Measurements from ENCODE around the gene CRYGS.
A peak's percentile ranks its signal among the peaks of the same experiment; 100 is the strongest.
"Not testable (repeated sequence)": the region's sequence is repeated elsewhere in the genome, so short reads cannot be mapped to it uniquely, and the experiment has no call there.

Gene CRYGS

DNA sequence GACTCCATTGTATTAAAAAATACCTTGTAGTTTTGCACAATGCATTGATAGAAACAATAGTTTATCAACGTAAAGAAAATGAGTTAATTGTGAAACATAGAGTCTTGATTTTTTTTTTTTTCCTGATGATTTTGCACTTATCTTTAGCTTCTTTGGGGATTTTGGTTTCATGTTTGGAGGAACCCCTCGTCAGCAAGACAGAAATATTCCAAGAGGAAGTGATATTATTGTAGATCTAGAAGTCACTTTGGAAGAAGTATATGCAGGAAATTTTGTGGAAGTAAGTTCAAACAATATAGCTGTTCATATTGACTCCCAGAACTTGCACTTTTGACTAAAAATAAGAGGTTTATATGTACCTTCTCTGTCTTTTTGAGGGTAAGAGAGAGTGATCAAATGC lies 33.3 kb upstream of the CRYGS start:
- Histone ChIP-seq H3K4me1 (ENCODE audit: insufficient read depth, low read length) (no peaks in the 10 kb centered on the region), H3K27ac (ENCODE audit: low read length) (no peak overlapping the region), H3K9me3 (ENCODE audit: insufficient read depth, low read depth, low read length) (no peaks in the 10 kb centered on the region), H3K27me3 (ENCODE audit: insufficient read depth, low read length) (no peaks in the 10 kb centered on the region), H3K36me3 (ENCODE audit: insufficient read depth, low read depth, low read length) (peaks cover 100% of the 10 kb centered on the region), H3K4me3 (ENCODE audit: low read length) (no peak overlapping the region), H3K9ac (ENCODE audit: low read depth, low read length) (no peak overlapping the region)

- Histone ChIP-seq H3K4me1 (ENCODE audit: insufficient read depth, low read length) (peaks cover 7% of the 10 kb centered on the region), H3K36me3 (ENCODE audit: insufficient read depth, low read depth, low read length) (peaks cover 48% of the 10 kb centered on the region), H3K4me3 (ENCODE audit: low read length) (peak overlapping the region; percentile 88), H3K27ac (ENCODE audit: low read length) (no peak overlapping the region), H3K9me3 (ENCODE audit: insufficient read depth, low read depth, low read length) (no peaks in the 10 kb centered on the region), H3K27me3 (ENCODE audit: insufficient read depth, low read length) (no peaks in the 10 kb centered on the region), H3K9ac (ENCODE audit: low read depth, low read length) (peak overlapping the region; percentile 91; the same call in 1 of the 2 replicates)
Observed at GRCh38 chr3:186571644-186572013, 27.4 kb upstream of the CRYGS start.

GRCh38 chr3:186570941-186571643 lies 26.9 kb upstream of the CRYGS start:
- Histone ChIP-seq H3K27ac (ENCODE audit: low read length) (peak overlapping the region; percentile 38), H3K4me1 (ENCODE audit: insufficient read depth, low read length) (peaks cover 7% of the 10 kb centered on the region)

GRCh38 chr3:186570096-186570940 lies 26.1 kb upstream of the CRYGS start, which contains the start of gene DNAJB11:
TSS of gene DNAJB11 (plus strand) at chr3:186570720. CDS start at chr3:186570898, 178 bp downstream.
- Histone ChIP-seq H3K36me3 (ENCODE audit: insufficient read depth, low read depth, low read length) (peaks cover 35% of the 10 kb centered on the region), H3K27ac (ENCODE audit: low read length) (peak within 1 kb of the TSS; percentile 38), H3K27me3 (ENCODE audit: insufficient read depth, low read length) (no peaks in the 10 kb centered on the region), H3K4me1 (ENCODE audit: insufficient read depth, low read length) (peaks cover 7% of the 10 kb centered on the region), H3K4me3 (ENCODE audit: low read length) (peak within 1 kb of the TSS; percentile 88), H3K9me3 (ENCODE audit: insufficient read depth, low read depth, low read length) (no peaks in the 10 kb centered on the region), H3K9ac (ENCODE audit: low read depth, low read length) (peak within 1 kb of the TSS; percentile 91; the same call in 1 of the 2 replicates)

More at GRCh38 chr3:186570941-186571643, 26.9 kb upstream of the CRYGS start:
- no peaks in the 10 kb centered on the region for H3K9me3 ChIP-seq (ENCODE audit: insufficient read depth, low read depth, low read length)
- H3K36me3 ChIP-seq (ENCODE audit: insufficient read depth, low read depth, low read length) = peaks cover 43% of the 10 kb centered on the region
- H3K27me3 ChIP-seq (ENCODE audit: insufficient read depth, low read length) = no peaks in the 10 kb centered on the region
- peak overlapping the region; percentile 91; the same call in 1 of the 2 replicates for H3K9ac ChIP-seq (ENCODE audit: low read depth, low read length)
- H3K4me3 ChIP-seq (ENCODE audit: low read length) = peak overlapping the region; percentile 88

DNA sequence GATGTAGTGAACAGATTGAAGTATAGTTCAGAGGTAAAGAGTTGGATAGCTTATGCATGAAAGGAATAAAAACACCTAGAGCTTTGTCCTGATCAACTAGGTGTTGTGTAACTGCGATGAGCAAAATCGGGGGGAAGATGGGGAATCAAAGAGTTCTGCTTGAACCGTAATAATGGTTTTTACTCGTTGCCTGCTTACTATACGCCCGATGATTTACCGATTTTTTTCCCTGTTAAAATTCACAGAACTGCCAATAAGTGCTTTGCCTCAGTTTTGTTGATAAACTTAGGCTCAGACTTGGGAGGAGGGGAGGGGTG lies 25.6 kb upstream of the CRYGS start:
- Histone ChIP-seq H3K27me3 (ENCODE audit: insufficient read depth, low read length) (no peaks in the 10 kb centered on the region), H3K27ac (ENCODE audit: low read length) (no peak overlapping the region), H3K9me3 (ENCODE audit: insufficient read depth, low read depth, low read length) (no peaks in the 10 kb centered on the region), H3K4me1 (ENCODE audit: insufficient read depth, low read length) (peaks cover 7% of the 10 kb centered on the region), H3K36me3 (ENCODE audit: insufficient read depth, low read depth, low read length) (peaks cover 29% of the 10 kb centered on the region), H3K4me3 (ENCODE audit: low read length) (peak overlapping the region; percentile 88), H3K9ac (ENCODE audit: low read depth, low read length) (peak overlapping the region; percentile 89; the same call in 1 of the 2 replicates)

- peak overlapping the region; percentile 88 for H3K4me3 ChIP-seq (ENCODE audit: low read length)
- H3K36me3 ChIP-seq (ENCODE audit: insufficient read depth, low read depth, low read length) = peaks cover 25% of the 10 kb centered on the region
- not testable (repeated sequence) for H3K27me3 ChIP-seq (ENCODE audit: insufficient read depth, low read length); H3K4me1 ChIP-seq (ENCODE audit: insufficient read depth, low read length); H3K9me3 ChIP-seq (ENCODE audit: insufficient read depth, low read depth, low read length); H3K27ac ChIP-seq (ENCODE audit: low read length)
- H3K9ac ChIP-seq (ENCODE audit: low read depth, low read length) = peak overlapping the region; percentile 89; the same call in 1 of the 2 replicates
Observed at GRCh38 chr3:186569361-186569760, 25.2 kb upstream of the CRYGS start.

DNA sequence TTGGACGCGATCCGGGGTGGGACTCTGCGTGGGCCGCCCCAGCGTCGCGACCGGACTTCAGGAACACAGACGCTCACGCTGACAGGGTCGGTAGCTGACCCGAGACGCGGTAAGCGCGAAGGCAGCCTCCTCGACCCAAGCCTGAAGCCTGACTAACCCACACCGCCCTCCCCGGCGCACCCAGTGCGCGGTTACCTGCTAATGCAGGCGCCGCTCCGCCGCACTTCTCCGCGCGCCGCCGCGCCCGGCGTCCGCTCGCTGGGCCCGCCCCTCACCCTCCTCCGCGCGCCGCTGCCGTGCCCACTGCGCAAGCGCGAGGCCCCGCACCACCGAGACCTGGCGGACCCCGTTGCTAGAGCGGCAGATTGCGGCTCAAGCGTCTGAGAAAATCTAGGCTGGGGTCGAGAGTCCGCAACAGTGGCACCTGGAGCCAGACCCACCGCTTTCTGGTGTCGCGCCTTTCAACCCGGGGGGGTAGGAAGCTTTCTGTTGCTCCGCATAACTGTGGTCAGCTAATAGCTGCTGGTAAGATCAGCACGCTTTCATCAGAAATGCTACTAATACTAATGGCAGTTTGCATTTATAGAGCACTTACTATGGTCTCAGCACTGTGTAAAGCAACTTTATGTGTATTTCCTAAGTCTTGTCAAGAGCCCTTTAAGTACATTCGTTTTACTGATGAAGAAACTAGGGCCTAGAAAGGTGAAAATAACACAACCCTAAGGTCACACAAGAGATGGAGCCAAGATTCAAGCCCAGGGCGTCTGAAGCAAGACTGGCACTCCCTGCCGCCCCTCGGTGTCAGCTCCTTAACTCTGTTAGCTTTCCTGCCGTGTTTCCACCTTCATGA lies 23.1 kb upstream of the CRYGS start, which contains the start of gene TBCCD1:
Gene TBCCD1 (minus strand): TSS at position 268 of the 850 bp plus-strand sequence. CDS start 3,010 bp downstream, outside the sequence.
- Histone ChIP-seq H3K9me3 (ENCODE audit: insufficient read depth, low read depth, low read length) (no peaks in the 10 kb centered on the region), H3K27me3 (ENCODE audit: insufficient read depth, low read length) (no peaks in the 10 kb centered on the region), H3K36me3 (ENCODE audit: insufficient read depth, low read depth, low read length) (peaks cover 5% of the 10 kb centered on the region; the same call in 1 of the 2 replicates), H3K9ac (ENCODE audit: low read depth, low read length) (peak within 1 kb of the TSS; percentile 93), H3K4me3 (ENCODE audit: low read length) (peak within 1 kb of the TSS; percentile 87), H3K4me1 (ENCODE audit: insufficient read depth, low read length) (peaks cover 7% of the 10 kb centered on the region), H3K27ac (ENCODE audit: low read length) (no peak within 1 kb of the TSS)

- H3K27ac ChIP-seq (ENCODE audit: low read length) = no peak overlapping the region
- peak overlapping the region; percentile 93 for H3K9ac ChIP-seq (ENCODE audit: low read depth, low read length)
- H3K4me1 ChIP-seq (ENCODE audit: insufficient read depth, low read length) = peaks cover 7% of the 10 kb centered on the region
Observed at GRCh38 chr3:186566772-186567071, 22.5 kb upstream of the CRYGS start.

DNA sequence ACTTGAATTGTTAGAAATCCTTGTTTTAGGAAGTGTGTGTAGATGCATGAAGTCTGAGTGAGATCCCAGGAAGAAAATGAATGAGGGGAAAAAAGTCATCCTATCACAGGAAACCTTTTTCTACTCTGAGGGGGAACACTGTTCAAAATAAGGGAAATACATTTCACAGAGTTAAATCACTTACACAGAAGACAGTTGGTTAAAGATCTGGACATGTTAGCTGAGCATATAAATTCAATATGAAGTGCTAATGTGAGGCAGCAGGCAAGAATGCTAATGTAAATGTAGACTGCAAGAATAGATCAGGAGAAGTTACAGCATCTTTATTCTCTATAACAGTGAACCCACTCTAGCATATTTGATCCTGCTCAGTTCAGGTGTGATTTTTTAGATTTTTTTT lies 20.4 kb upstream of the CRYGS start:
- Histone ChIP-seq H3K4me3 (ENCODE audit: low read length) (no peak overlapping the region), H3K4me1 (ENCODE audit: insufficient read depth, low read length) (peaks cover 2% of the 10 kb centered on the region), H3K9ac (ENCODE audit: low read depth, low read length) (no peak overlapping the region), H3K27ac (ENCODE audit: low read length) (no peak overlapping the region), H3K36me3 (ENCODE audit: insufficient read depth, low read depth, low read length) (no peaks in the 10 kb centered on the region), H3K27me3 (ENCODE audit: insufficient read depth, low read length) (no peaks in the 10 kb centered on the region), H3K9me3 (ENCODE audit: insufficient read depth, low read depth, low read length) (no peaks in the 10 kb centered on the region)

More at GRCh38 chr3:186566772-186567071, 22.5 kb upstream of the CRYGS start:
- no peaks in the 10 kb centered on the region for H3K27me3 ChIP-seq (ENCODE audit: insufficient read depth, low read length)
- H3K36me3 ChIP-seq (ENCODE audit: insufficient read depth, low read depth, low read length) = no peaks in the 10 kb centered on the region
- H3K9me3 ChIP-seq (ENCODE audit: insufficient read depth, low read depth, low read length) = no peaks in the 10 kb centered on the region
- H3K4me3 ChIP-seq (ENCODE audit: low read length) = peak overlapping the region; percentile 87

- H3K4me1 ChIP-seq (ENCODE audit: insufficient read depth, low read length) = no peaks in the 10 kb centered on the region
- H3K27me3 ChIP-seq (ENCODE audit: insufficient read depth, low read length) = no peaks in the 10 kb centered on the region
- no peak overlapping the region for H3K4me3 ChIP-seq (ENCODE audit: low read length)
- no peaks in the 10 kb centered on the region for H3K9me3 ChIP-seq (ENCODE audit: insufficient read depth, low read depth, low read length)
- no peak overlapping the region for H3K9ac ChIP-seq (ENCODE audit: low read depth, low read length)
- no peak overlapping the region for H3K27ac ChIP-seq (ENCODE audit: low read length)
- peaks cover 53% of the 10 kb centered on the region for H3K36me3 ChIP-seq (ENCODE audit: insufficient read depth, low read depth, low read length)
Observed at GRCh38 chr3:186552408-186553031, 8.3 kb upstream of the CRYGS start.

DNA sequence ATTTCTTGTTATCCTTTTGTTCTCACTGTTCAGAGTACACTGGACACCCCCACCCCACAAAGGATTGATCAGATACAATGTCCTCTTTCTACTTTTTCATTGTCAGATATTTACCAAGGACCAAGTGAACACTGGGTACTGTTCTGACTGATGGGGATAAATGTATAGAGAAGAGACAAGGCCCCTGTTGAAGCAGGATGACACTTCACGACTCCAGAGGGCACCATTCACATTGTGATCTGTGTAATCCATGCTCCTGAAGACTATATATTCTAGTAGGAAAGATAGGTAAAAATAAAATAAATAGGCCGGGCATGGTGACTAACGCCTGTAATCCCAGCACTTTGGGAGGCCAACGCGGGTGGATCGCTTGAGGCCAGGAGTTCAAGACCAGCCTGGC lies 7.2 kb upstream of the CRYGS start:
- Histone ChIP-seq H3K4me3 (ENCODE audit: low read length) (no peak overlapping the region), H3K27me3 (ENCODE audit: insufficient read depth, low read length) (no peaks in the 10 kb centered on the region), H3K9ac (ENCODE audit: low read depth, low read length) (no peak overlapping the region), H3K4me1 (ENCODE audit: insufficient read depth, low read length) (no peaks in the 10 kb centered on the region), H3K27ac (ENCODE audit: low read length) (no peak overlapping the region), H3K36me3 (ENCODE audit: insufficient read depth, low read depth, low read length) (peaks cover 43% of the 10 kb centered on the region), H3K9me3 (ENCODE audit: insufficient read depth, low read depth, low read length) (no peaks in the 10 kb centered on the region)

Measured in iPS-20b (cell line).